HepG2 (cell line): ENCODE results near the gene TOPBP1. TPM values are rescaled to one million over a fixed set of nuclear protein-coding genes. Genes with fewer than 3 reads are reported as not detected.

Source experiments
- BRCA1 ChIP-seq: sonication (generic); formaldehyde crosslinking; IDR thresholded peaks from 2 replicates; pipeline ENCODE4 v1.4.0; 2020; ENCODE audit warnings: missing genetic modification reagents
- CEBPB ChIP-seq: IDR thresholded peaks from 2 replicates; pipeline ENCODE4 v1.6.1; 2011; ENCODE audit warnings: low read depth, low read length, improper control_type of control experiment, borderline replicate concordance
- CEBPG ChIP-seq: IDR thresholded peaks from 2 replicates; pipeline ENCODE4 v1.6.1; 2016
- DMAP1 ChIP-seq: IDR thresholded peaks from 2 replicates; pipeline ENCODE4 v1.6.1; 2016
- DNMT3B ChIP-seq: conservative IDR thresholded peaks from 2 replicates; pipeline ENCODE4 v1.6.1; 2016; ENCODE audit warnings: missing biosample characterization, control low read depth
- DPF2 ChIP-seq: sonication (generic); formaldehyde crosslinking; IDR thresholded peaks from 2 replicates; pipeline ENCODE4 v1.4.0; 2020; ENCODE audit warnings: mild to moderate bottlenecking, low read depth, missing genetic modification reagents, borderline replicate concordance
- GATAD2A ChIP-seq: IDR thresholded peaks from 2 replicates; pipeline ENCODE4 v1.6.1; 2016
- HNRNPH1 ChIP-seq: fragments of 200-400 bp; formaldehyde crosslinking; optimal IDR thresholded peaks from 2 replicates; pipeline ENCODE3; 2017; ENCODE audit warnings: mild to moderate bottlenecking, low read depth, low read length
- KAT7 ChIP-seq: IDR thresholded peaks from 2 replicates; pipeline ENCODE4 v1.6.1; 2018; ENCODE audit warnings: borderline replicate concordance, missing compliant biosample characterization
- NFATC3 ChIP-seq: sonication (generic); formaldehyde crosslinking; IDR thresholded peaks from 2 replicates; pipeline ENCODE4 v1.5.1; 2020; ENCODE audit warnings: mild to moderate bottlenecking, missing genetic modification reagents
- PRDM15 ChIP-seq: sonication (generic); formaldehyde crosslinking; IDR thresholded peaks from 2 replicates; pipeline ENCODE4 v1.4.0; 2020; ENCODE audit warnings: missing genetic modification reagents
- STAT6 ChIP-seq: sonication (generic); formaldehyde crosslinking; IDR thresholded peaks from 2 replicates; pipeline ENCODE4 v1.4.0; 2020; ENCODE audit warnings: missing genetic modification reagents, mild to moderate bottlenecking, borderline replicate concordance
- TBL1XR1 ChIP-seq: fragments of 150-350 bp; IDR thresholded peaks from 2 replicates; pipeline ENCODE4 v1.6.1; 2014; ENCODE audit warnings: borderline replicate concordance, low read length; ENCODE audit not compliant: partially characterized antibody
- TBX3 ChIP-seq: fragments of 450-650 bp; IDR thresholded peaks from 2 replicates; pipeline ENCODE4 v1.6.1; 2017; ENCODE audit warnings: antibody characterized with exemption, mild to moderate bottlenecking, inconsistent platforms, borderline replicate concordance
- YY1 ChIP-seq: IDR thresholded peaks from 2 replicates; pipeline ENCODE4 v1.6.1; 2011; ENCODE audit warnings: low read length, low read depth, moderate library complexity, mild to moderate bottlenecking; ENCODE audit not compliant: insufficient read depth, insufficient replicate concordance
- ZC3H13 ChIP-seq: sonication (generic); formaldehyde crosslinking; IDR thresholded peaks from 2 replicates; pipeline ENCODE4 v1.8.1; 2023; ENCODE audit warnings: mild to moderate bottlenecking, missing genetic modification reagents, moderate library complexity
- ZNF180 ChIP-seq: sonication (generic); formaldehyde crosslinking; IDR thresholded peaks from 2 replicates; pipeline ENCODE4 v1.4.0; 2020; ENCODE audit warnings: low read depth, missing genetic modification reagents, borderline replicate concordance
- ZNF225 ChIP-seq: sonication (generic); formaldehyde crosslinking; IDR thresholded peaks from 2 replicates; pipeline ENCODE4 v1.4.0; 2020; ENCODE audit warnings: mild to moderate bottlenecking, missing genetic modification reagents
- ZNF468 ChIP-seq: sonication (generic); formaldehyde crosslinking; IDR thresholded peaks from 2 replicates; pipeline ENCODE4 v1.8.0; 2022; ENCODE audit warnings: mild to moderate bottlenecking, moderate library complexity, missing genetic modification reagents
- ZNF549 ChIP-seq: sonication (generic); formaldehyde crosslinking; IDR thresholded peaks from 2 replicates; pipeline ENCODE4 v1.5.0; 2020; ENCODE audit warnings: missing genetic modification reagents
- ZNF784 ChIP-seq: sonication (generic); formaldehyde crosslinking; IDR thresholded peaks from 2 replicates; pipeline ENCODE4 v1.5.1; 2020; ENCODE audit warnings: missing genetic modification reagents, mild to moderate bottlenecking, borderline replicate concordance
- ZNF883 ChIP-seq: sonication (generic); formaldehyde crosslinking; IDR thresholded peaks from 2 replicates; pipeline ENCODE4 v1.5.1; 2020; ENCODE audit warnings: mild to moderate bottlenecking, missing genetic modification reagents; ENCODE audit errors: not compliant biosample characterization
- polyA plus RNA-seq, 8 experiments: library from polyadenylated mRNA; depleted of rRNA in 3 of 8; stranded (reverse) in 7 of 8; unstranded in 1 of 8; fragments of >200 nt; fragmentation: Illumina TruSeq in 4 of 8; extraction: Trizol in 4 of 8; gene quantifications; 2 replicates each; pipeline versions ENCODE4 v1.2.1 to v1.2.3, GENCODE V29; 2011 to 2016; ENCODE audit warnings: low read depth in 4 of 8, missing spikeins in 1 of 8, mixed read lengths in 1 of 8; ENCODE audit not compliant: insufficient read depth in 1 of 8
- total RNA-seq, 5 experiments: library from RNA; depleted of rRNA; stranded (reverse); fragments of >200 nt; fragmentation: Illumina TruSeq; extraction: Trizol; gene quantifications; 2 replicates each; pipeline ENCODE4 v1.2.3, GENCODE V29; 2016; ENCODE audit warnings: low read depth in 1 of 5
- TF ChIP-seq, protein P1 (sequence below): sonication (generic); formaldehyde crosslinking; conservative IDR thresholded peaks from 2 replicates; pipeline ENCODE4 v1.4.0; 2020; ENCODE audit warnings: missing genetic modification reagents

TOPBP1 gene
- total and polyA plus RNA-seq, 2 of the 13 experiments (the other 11 are each of a cell fraction or from before 2014, with no cell fraction given): 24.3 to 42.9 TPM

DNA sequence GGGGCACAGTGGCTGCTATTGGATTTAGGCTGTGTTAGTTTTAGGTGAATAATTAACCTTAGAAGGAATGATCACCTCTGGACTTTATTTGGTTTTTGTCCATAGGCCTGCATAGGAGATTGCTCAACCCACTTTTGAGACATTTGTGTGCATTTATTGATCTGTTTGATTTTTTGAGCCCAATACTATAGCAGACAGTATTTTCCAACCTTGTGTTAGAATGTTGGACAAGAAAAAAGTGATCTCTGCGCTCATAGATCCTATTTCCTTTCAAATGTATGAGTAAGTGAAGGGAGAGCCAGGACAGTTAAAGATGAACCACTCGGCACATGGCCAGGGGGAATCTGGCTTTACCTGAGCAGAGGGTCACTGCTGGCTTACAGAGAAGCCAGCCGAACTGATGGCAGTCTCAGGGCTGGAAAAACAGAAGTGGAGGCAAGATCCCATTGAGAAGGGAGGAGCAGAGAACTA, 8.8 kb upstream of the TOPBP1 start (continued):
- TF ChIP-seq ZNF180 (CRISPR knock-in tag) (no peak), CEBPG (CRISPR knock-in tag) (peak; percentile 97), ZNF549 (no peak), TBL1XR1 (peak; percentile 85), DPF2 (CRISPR knock-in tag) (peak; percentile 88), NFATC3 (CRISPR knock-in tag) (no peak), STAT6 (CRISPR knock-in tag) (peak; percentile 98), BRCA1 (no peak), DMAP1 (CRISPR knock-in tag) (no peak; the same call in 1 of the 2 replicates), TBX3 (peak; percentile 75; the same call in 1 of the 2 replicates), ZNF468 (no peak), YY1 (no peak), KAT7 (CRISPR knock-in tag) (no peak), ZNF225 (no peak), DNMT3B (CRISPR knock-in tag) (no peak), PRDM15 (no peak), ZNF883 (CRISPR knock-in tag) (no peak), ZNF784 (CRISPR knock-in tag) (no peak), GATAD2A (peak; percentile 99), ZC3H13 (no peak), HNRNPH1 (no peak), CEBPB (peak; percentile 97)
- TF ChIP-seq, protein P1, sequence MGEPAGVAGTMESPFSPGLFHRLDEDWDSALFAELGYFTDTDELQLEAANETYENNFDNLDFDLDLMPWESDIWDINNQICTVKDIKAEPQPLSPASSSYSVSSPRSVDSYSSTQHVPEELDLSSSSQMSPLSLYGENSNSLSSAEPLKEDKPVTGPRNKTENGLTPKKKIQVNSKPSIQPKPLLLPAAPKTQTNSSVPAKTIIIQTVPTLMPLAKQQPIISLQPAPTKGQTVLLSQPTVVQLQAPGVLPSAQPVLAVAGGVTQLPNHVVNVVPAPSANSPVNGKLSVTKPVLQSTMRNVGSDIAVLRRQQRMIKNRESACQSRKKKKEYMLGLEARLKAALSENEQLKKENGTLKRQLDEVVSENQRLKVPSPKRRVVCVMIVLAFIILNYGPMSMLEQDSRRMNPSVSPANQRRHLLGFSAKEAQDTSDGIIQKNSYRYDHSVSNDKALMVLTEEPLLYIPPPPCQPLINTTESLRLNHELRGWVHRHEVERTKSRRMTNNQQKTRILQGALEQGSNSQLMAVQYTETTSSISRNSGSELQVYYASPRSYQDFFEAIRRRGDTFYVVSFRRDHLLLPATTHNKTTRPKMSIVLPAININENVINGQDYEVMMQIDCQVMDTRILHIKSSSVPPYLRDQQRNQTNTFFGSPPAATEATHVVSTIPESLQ: no peak
